Endothelial cell of umbilical vein (primary cell): Measurements from ENCODE around the gene NWD2. TPM values are rescaled to one million over a fixed set of nuclear protein-coding genes. Genes with fewer than 3 reads are reported as not detected.

ENCODE experiments used
- BruUV-seq: library from RNA; stranded (reverse); fragments of 400-500 nt; replicated peaks from 2 replicates; lab custom pipeline; 2021; lab: Mats Ljungman, UMichigan
- CTCF ChIA-PET: fragments of 300-600, 350-600 bp; sonication (Branson Sonifier 250); formaldehyde crosslinking; loops from one replicate; lab custom pipeline; 2021; ENCODE audit warnings: antibody characterized with exemption, inconsistent platforms; lab: Charles Lee
- POLR2A ChIA-PET: fragments of 300-600, 350-600 bp; sonication (Branson Sonifier 250); formaldehyde crosslinking; loops from one replicate; lab custom pipeline; 2021; ENCODE audit warnings: antibody characterized with exemption, inconsistent platforms; lab: Charles Lee
- DNase-seq: peaks from one replicate; pipeline ENCODE4 v3.0.0-alpha.2; 2011; ENCODE audit warnings: low read depth, low spot score
- FAIRE-seq: peaks from 2 replicates; lab custom pipeline; 2011; peaks lifted over from hg19 to GRCh38; lab: Jason Lieb, UNC
- H2AFZ ChIP-seq: 2 replicates; pipeline ENCODE4 v1.6.0; 2012; ENCODE audit warnings: low read depth, low read length, control low read depth, inconsistent platforms
- H3K27ac ChIP-seq: 2 replicates; pipeline ENCODE4 v1.5.1; 2011; ENCODE audit warnings: low read depth, mild to moderate bottlenecking, control low read depth, low read length, moderate library complexity; ENCODE audit not compliant: insufficient read depth
- H3K27me3 ChIP-seq, 2 experiments: 2 replicates each; pipeline versions ENCODE4 v1.6.0 to v1.6.1; 2011; ENCODE audit warnings: low read length in 2 of 2, mixed read lengths in 1 of 2; ENCODE audit not compliant: control insufficient read depth in 2 of 2, insufficient read depth in 2 of 2
- H3K36me3 ChIP-seq, 2 experiments: 2 replicates in 1 of 2; 3 replicates in 1 of 2; pipeline ENCODE4 v1.5.1; 2011; ENCODE audit warnings: low read length in 2 of 2, mild to moderate bottlenecking in 1 of 2, moderate library complexity in 1 of 2; ENCODE audit not compliant: control insufficient read depth in 2 of 2, insufficient read depth in 2 of 2; ENCODE audit errors: extremely low read depth in 1 of 2
- H3K4me1 ChIP-seq: 3 replicates; pipeline ENCODE4 v1.5.1; 2011; ENCODE audit warnings: mild to moderate bottlenecking, low read length; ENCODE audit not compliant: control insufficient read depth, insufficient read depth; ENCODE audit errors: extremely low read depth
- H3K4me2 ChIP-seq: 2 replicates; pipeline ENCODE4 v1.6.1; 2011; ENCODE audit warnings: low read length, control low read depth, mixed read lengths; ENCODE audit not compliant: insufficient read depth
- H3K4me3 ChIP-seq, 3 experiments: fragments of 200-600 bp in 1 of 3; sonication (generic), shearing (Covaris generic) in 1 of 3; replicated peaks in 1 of 3; 2 replicates each; pipeline ENCODE4 v1.5.1; 2011 to 2016; ENCODE audit warnings: control low read depth in 3 of 3, low read length in 3 of 3, mild to moderate bottlenecking in 2 of 3, inconsistent platforms in 1 of 3, low read depth in 1 of 3, moderate library complexity in 1 of 3; ENCODE audit not compliant: insufficient read depth in 1 of 3
- H3K79me2 ChIP-seq: 2 replicates; pipeline ENCODE4 v1.6.0; 2012; ENCODE audit warnings: low read length, inconsistent platforms; ENCODE audit not compliant: control insufficient read depth, insufficient read depth
- H3K9ac ChIP-seq: replicated peaks from 2 replicates; pipeline ENCODE3; 2011; ENCODE audit warnings: low read length, control low read depth; ENCODE audit not compliant: insufficient read depth; ENCODE audit errors: extremely low read depth
- H3K9me1 ChIP-seq: replicated peaks from 3 replicates; pipeline ENCODE4 v1.6.0; 2011; ENCODE audit warnings: mild to moderate bottlenecking, low read length; ENCODE audit not compliant: control insufficient read depth, insufficient read depth; ENCODE audit errors: extremely low read depth
- H3K9me3 ChIP-seq: replicated peaks from 2 replicates; pipeline ENCODE4 v1.5.1; 2012; ENCODE audit warnings: low read length, inconsistent platforms; ENCODE audit not compliant: control insufficient read depth, insufficient read depth
- H4K20me1 ChIP-seq: replicated peaks from 2 replicates; pipeline ENCODE3; 2011; ENCODE audit warnings: mild to moderate bottlenecking, low read length; ENCODE audit not compliant: control insufficient read depth, insufficient read depth; ENCODE audit errors: extremely low read depth
- FOS ChIP-seq: IDR thresholded peaks from 2 replicates; pipeline ENCODE4 v1.6.1; 2011; ENCODE audit warnings: mild to moderate bottlenecking, low read length, moderate library complexity, borderline replicate concordance; ENCODE audit not compliant: insufficient read depth
- GATA2 ChIP-seq: IDR thresholded peaks from 2 replicates; pipeline ENCODE4 v1.7.0; 2011; ENCODE audit warnings: low read depth, mild to moderate bottlenecking, moderate library complexity, mixed read lengths, low read length; ENCODE audit not compliant: insufficient read length, insufficient read depth
- JUN ChIP-seq: IDR thresholded peaks from 2 replicates; pipeline ENCODE4 v1.6.1; 2011; ENCODE audit warnings: borderline replicate concordance, low read depth; ENCODE audit not compliant: insufficient read length, insufficient read depth
- MAX ChIP-seq: IDR thresholded peaks from 2 replicates; pipeline ENCODE4 v1.6.1; 2011; ENCODE audit not compliant: insufficient read depth, insufficient read length
- POLR2AphosphoS5 ChIP-seq: IDR thresholded peaks from 2 replicates; pipeline ENCODE4 v1.6.1; 2012; ENCODE audit warnings: low read depth, mild to moderate bottlenecking, control low read depth, low read length, moderate library complexity; ENCODE audit not compliant: insufficient read depth
- dilution Hi-C: fragments of 300-500 bp; cut with MboI; formaldehyde crosslinking; loops from one replicate; pipeline ENCODE4 v1.15.0; 2019; ENCODE audit warnings: low sequenced_read_pairs; ENCODE audit not compliant: extremely low pct_ligation_motif_present
- intact Hi-C: fragments of 100-400 bp; cut with micrococcal nuclease; formaldehyde crosslinking; loops from one replicate; pipeline ENCODE4 v1.10.0; 2022
- polyA plus RNA-seq, 4 experiments: library from polyadenylated mRNA; depleted of rRNA in 3 of 4; stranded (reverse) in 3 of 4; unstranded in 1 of 4; fragments of >200 nt; gene quantifications; 2 replicates each; pipeline versions ENCODE4 v1.2.1 to v1.2.3, GENCODE V29; 2011 to 2012; ENCODE audit warnings: missing spikeins in 1 of 4
- total RNA-seq: library from RNA; stranded (reverse); gene quantifications from 2 replicates; pipeline ENCODE4 v1.2.3, GENCODE V29; 2021
- TF ChIP-seq, protein P1 (sequence below), 2 donors: IDR thresholded peaks; 1 replicate in 1 of 2; 2 replicates in 1 of 2; pipeline ENCODE4 v1.5.1; 2011; ENCODE audit warnings: low read length in 2 of 2, mild to moderate bottlenecking in 2 of 2, moderate library complexity in 2 of 2, control low read depth in 1 of 2, inconsistent platforms in 1 of 2, low read depth in 1 of 2; ENCODE audit not compliant: insufficient read depth in 1 of 2; ENCODE audit errors: extremely low read depth in 1 of 2

NWD2 gene
- total and polyA plus RNA-seq, 2 donors (not counting 3 experiments of a cell fraction or from before 2014, with no cell fraction given): not detected

DNA sequence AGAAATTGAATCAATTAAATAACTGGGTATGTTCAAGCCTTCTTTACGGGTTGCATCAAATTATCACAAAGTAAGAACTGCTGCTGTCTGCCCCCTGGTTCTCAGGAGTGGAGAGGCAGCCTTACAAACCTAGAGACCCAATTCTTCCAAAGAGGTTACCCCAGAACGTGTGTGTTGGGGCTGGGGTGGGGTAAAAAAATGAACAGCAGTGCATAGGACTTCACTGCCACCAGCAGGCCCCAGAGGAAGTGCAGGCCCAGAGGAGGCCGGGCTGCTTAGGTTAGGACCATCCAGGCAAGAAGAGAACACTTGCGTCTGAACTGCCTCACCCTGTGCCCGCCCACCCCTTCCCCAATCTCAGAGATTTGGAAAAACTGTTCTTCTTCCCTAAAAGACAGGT lies 1.5 kb upstream of the NWD2 start:
- no peaks in the 10 kb centered on the region for H3K4me1 ChIP-seq
- no peak for FAIRE-seq
- no TSS peak for BruUV-seq

More for the DNA sequence above, 1.5 kb upstream of the NWD2 start:
- Histone ChIP-seq H3K9me3 (no peaks in the 10 kb centered on the region), H3K27ac (no peak overlapping the region), H3K9me1 (no peaks in the 10 kb centered on the region), H3K4me3 (no peak overlapping the region), H3K9ac (no peak overlapping the region), H3K4me2 (no peak overlapping the region), H3K36me3 (no peaks in the 10 kb centered on the region), H4K20me1 (no peaks in the 10 kb centered on the region), H3K79me2 (no peaks in the 10 kb centered on the region), H3K27me3 (peaks cover 14 to 27% of the 10 kb centered on the region in 2 experiments), H2AFZ (no peak overlapping the region)
- intact Hi-C loops (no loop called here), dilution Hi-C loops (no loop called here)
- ChIA-PET POLR2A (no interaction called here), CTCF (no interaction called here)
- no peak for DNase-seq
- TF ChIP-seq POLR2AphosphoS5: no peak
- TF ChIP-seq GATA2: no peak
- TF ChIP-seq, protein P1, sequence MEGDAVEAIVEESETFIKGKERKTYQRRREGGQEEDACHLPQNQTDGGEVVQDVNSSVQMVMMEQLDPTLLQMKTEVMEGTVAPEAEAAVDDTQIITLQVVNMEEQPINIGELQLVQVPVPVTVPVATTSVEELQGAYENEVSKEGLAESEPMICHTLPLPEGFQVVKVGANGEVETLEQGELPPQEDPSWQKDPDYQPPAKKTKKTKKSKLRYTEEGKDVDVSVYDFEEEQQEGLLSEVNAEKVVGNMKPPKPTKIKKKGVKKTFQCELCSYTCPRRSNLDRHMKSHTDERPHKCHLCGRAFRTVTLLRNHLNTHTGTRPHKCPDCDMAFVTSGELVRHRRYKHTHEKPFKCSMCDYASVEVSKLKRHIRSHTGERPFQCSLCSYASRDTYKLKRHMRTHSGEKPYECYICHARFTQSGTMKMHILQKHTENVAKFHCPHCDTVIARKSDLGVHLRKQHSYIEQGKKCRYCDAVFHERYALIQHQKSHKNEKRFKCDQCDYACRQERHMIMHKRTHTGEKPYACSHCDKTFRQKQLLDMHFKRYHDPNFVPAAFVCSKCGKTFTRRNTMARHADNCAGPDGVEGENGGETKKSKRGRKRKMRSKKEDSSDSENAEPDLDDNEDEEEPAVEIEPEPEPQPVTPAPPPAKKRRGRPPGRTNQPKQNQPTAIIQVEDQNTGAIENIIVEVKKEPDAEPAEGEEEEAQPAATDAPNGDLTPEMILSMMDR (IDR thresholded peaks at IDR 0.05; ENCODE audit: extremely low read depth in 1 of 2, insufficient read depth in 1 of 2, low read depth in 1 of 2, low read length in 2 of 2): no peak
- no peak for TF ChIP-seq FOS
- TF ChIP-seq MAX: no peak
- TF ChIP-seq JUN: no peak
